ENCODE measurements around the gene AP2M1.
"Not testable (repeated sequence)": the region's sequence is repeated elsewhere in the genome, so short reads cannot be mapped to it uniquely, and the experiment has no call there.

Gene AP2M1

DNA sequence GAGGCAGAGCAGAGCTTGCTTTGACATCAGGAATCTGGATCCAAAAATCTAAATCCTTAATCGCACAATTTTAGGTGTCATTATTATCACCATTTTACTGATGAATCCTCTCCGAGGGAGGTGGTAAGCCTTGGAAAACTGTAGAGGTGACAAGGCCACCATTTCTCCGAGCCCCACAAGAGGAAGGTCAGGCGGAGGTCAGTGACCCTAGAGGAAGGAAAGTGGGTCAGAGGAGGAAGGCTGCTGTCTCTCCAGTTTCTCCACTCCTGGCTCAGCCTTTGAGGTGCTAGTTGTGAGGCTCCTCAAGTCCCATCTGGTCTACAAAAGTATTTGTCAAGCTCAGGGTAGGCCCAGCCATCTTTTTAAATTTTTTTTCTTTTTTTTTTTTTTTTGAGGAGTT is 16.3 kb upstream of the AP2M1 start:
- no peak for DNase-seq

DNA sequence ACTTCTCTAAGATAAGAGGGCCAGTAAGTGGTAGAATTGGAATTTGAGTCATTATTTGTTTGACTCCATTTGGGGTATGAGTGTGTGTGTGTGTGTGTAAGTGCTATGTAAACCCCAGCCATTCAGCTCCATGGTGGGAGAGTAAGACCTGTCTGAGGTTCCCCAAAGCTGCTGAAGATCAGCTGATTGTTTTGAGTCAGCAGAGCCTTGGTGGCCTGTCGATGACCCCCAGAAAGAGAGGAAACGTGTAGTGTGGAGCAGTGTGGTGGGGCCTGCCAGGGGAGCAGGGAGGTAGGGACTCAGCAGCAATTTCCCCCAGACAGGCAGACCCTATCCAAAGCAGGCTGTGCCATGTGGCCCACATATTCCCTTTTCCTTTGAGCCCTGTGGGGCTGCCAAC is 14.2 kb upstream of the AP2M1 start:
- DNase-seq: no peak

DNA sequence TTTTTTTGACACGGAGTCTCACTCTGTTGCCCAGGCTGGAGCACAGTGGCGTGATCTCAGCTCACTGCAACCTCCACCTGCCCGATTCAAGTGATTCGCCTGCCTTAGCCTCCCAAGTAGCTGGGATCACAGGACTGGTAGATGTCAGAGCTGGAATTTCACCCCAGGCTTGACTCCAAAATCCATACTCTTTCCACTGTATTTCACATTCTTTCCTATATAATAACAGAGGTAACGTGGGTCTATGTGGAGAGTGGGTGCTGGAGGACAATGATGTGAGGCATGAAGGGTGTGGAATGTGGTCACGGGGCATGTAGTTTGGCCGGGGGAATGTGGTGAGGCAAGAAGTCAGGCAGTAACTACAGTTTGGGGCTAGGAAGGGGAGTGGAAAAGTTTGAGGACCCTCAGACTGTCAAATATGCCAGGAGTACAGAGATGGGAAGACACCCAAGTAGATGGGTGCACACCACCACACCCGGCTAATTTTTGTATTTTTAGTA is 12.0 kb upstream of the AP2M1 start:
- DNase-seq: not testable (repeated sequence)

DNA sequence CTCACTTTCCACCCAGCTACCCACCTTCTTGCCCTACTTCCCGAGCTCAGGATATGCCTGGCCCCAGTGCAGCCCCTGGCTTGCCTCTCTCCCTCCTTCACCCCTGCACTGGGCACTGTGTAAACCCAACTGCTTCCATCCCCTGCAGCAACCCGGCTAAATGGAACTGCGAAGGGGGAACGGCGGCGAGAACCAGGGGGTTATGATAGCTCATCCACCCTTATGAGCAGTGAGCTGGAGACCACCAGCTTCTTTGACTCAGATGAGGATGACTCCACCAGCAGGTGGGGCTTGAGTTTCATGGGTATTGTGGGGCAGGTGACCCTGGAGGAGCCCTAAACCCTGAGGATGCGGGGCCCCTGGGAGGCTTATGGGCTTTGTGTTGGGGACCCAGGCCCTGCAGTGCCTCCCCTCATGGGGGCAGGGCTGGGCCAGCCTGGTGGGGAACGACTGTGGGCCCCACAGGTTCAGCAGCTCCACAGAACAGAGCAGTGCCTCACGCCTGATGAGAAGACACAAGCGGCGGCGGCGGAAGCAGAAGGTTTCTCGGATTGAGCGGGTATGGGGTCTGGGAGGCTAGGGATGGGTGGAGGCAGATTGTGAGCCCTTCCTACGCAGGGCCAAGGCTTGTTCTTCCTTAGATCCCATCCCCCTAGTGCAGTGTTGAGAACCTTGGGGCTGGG is 9.9 kb upstream of the AP2M1 start:
- no peak for DNase-seq

DNA sequence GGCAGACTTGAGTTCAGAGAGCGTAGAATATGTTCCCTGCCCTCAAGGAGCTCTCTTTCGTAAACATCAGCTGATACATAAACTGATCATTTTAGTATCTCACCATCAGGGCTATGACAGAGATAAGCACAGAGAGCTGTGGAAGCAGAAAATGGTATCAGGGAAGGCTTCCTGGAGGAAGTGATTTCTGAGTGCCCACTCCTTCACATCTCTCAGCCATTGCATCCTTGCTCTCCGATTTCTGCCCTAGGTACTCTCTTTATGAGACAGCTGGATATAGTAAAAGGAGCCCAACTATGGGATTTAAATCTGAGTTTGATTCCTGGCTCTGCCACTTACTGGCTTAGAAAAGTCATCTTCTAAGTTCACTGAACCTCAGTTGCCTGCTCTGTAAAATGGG is 9.1 kb upstream of the AP2M1 start:
- no peak for DNase-seq

DNA sequence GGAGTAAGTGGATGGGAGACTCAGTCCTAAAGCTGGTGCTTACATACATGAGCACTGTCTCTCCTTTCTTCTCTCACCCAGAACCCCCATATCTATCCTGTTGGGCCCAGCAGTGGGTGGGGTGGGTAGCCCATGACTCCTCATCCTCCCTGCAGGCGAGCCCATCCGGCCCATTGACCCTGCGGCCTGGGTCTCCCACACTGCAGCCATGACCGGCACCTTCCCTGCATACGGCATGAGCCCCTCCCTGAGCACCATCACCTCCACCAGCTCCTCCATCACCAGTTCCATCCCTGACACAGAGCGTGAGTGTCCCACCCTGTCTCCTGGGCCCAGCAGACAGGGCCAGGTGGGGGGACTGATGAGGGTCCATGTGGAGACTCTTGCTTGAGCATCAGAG is 8.0 kb upstream of the AP2M1 start:
- DNase-seq: no peak

DNA sequence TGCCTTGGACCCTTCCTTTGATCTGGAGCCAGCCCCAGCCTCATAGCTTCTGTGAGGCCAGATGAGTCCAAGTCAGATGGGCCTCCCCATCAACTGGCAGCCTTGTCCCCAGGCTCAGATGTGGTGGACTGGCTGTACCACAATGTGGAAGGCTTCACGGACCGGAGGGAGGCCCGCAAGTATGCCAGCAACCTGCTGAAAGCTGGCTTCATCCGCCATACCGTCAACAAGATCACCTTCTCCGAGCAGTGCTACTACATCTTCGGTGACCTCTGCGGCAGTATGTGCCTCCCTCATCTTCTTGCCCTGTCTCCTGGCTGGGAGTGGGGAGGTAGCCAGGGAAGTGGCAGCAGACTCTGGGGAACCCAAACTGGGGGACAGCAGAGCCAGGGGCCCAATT is 6.9 kb upstream of the AP2M1 start:
- DNase-seq: no peak

DNA sequence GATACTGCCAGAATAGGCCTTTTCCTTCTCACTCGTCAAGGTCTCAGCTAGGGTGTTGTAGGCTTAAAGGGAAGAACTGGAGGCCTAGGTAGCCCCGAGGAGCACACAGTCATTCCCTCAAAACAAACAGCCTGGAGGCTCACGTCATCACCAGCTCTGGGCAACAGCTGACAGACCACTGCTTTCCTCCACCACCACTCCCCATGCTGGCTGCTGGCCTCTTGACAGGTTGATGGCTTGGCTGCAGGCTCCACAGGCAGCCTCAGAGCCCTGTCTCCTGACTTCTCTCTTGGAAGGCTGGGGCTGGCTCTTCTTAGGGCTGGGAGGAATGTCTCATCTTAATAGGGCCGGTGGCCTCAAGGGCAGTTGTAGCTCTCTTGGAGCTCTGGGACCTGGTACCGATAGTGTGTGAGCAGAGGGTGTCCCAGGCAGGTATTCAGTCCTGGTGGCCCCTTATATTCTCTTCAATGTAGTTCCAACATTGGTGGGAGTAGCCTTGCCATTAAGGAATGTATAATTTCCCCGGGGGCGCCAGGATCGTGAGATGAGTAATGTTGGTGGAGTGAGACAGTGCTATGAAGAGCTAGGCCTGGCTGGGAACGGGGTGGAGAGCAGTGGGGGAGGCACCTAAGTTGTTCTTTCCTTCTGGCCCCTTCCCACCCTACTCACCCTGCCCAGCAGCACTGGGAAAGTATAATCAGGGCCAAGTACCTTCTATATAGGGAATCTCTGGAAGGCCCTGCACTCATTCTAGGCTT is 6.1 kb upstream of the AP2M1 start:
- no peak for DNase-seq

DNA sequence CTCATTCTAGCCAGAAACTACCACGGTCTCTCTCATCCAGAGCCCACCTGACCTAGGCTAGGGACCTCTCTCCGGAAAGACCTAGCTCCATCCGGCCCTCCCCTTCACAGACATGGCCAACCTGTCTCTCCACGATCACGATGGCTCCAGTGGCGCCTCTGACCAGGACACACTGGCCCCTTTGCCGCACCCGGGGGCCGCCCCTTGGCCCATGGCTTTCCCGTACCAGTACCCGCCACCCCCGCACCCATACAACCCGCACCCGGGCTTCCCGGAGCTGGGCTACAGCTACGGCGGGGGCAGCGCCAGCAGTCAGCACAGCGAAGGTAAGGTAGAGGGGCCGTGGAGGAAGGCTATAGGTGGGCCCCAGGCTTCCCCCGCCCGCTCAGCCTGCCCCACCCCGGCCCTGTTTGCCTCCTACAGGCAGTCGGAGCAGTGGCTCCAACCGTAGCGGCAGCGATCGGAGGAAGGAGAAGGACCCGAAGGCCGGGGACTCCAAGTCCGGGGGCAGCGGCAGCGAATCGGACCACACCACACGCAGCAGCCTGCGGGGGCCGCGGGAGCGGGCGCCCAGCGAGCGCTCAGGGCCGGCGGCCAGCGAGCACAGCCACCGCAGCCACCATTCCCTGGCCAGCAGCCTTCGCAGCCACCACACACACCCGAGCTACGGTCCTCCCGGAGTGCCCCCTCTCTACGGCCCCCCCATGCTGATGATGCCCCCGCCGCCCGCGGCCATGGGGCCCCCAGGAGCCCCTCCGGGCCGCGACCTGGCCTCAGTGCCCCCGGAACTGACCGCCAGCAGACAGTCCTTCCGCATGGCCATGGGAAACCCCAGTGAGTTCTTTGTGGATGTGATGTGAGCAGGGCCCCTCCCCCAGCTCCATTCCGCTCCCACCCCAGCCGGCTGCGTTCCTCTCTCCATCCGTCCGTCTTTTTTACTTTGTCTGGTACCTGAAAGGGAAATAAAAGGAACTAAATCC is 4.5 kb upstream of the AP2M1 start:
- DNase-seq: no peak

DNA sequence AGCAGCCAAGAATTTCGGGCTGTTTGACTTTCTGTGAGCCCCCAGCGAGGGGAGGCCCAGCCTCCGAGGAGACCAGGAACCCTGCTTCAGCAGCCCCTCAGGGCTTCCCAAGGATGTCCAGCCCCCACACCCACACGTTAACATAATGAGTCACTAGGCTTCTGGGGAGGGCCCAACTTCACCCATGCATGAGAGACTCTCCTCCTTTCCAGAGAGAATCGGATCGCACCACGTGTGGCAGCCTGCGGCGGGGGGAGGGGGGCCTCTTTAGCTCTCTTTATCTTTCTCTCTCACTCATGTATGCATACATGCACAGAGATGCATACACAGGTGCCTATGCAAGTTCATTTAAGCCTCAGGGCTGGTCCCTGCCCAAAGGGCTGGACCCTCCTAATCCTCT is 3.1 kb upstream of the AP2M1 start:
- no peak for DNase-seq

DNA sequence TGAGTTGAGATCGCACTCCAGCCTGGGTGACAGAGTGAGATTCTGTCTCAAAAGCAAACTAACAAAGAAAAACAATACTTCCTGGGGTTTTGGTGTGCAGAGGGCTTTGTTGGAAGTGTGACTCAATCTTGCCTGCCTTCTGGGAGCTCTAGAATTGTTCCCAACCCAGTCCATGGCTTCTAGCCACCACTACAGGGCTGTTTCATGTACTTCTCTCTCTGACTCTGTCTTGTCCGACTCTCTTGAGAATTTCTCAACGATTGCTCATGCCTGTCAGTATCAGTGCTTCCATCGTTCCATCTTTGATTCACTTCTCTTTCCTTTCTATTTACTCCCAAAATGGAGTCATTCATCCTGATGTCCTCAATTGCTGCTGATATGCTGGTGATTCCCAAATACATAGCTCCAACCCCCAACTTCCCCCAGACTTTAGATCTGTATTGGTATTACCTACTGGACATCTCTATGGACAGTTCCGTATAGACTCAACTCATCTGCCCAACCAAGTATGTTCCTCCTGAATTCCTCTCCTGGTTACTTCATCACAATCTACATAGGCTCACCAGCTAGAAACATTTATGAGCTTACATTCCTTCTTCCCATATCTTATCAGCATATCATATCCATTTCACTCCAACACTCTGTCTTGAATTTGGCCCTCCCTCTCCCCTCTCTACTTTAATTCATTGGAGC is 1.8 kb upstream of the AP2M1 start:
- no peak for DNase-seq

DNA sequence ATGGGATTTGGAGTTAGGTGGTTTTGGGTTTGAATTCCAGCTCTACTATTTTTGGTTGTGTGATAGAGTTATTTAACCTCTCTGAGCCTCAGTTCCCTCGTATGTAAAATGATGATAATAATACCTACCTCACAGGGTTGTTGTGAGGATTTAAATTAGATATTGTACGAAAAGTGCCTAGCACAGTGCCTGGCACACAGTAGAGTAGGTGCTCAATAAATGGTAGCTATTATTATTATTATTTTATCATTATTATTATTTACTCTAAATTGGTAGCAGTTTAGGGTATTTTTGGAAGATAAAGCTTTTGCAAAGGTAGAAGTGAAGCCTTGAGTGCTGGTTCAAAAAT is 1.3 kb upstream of the AP2M1 start:
- no peak for DNase-seq

DNA sequence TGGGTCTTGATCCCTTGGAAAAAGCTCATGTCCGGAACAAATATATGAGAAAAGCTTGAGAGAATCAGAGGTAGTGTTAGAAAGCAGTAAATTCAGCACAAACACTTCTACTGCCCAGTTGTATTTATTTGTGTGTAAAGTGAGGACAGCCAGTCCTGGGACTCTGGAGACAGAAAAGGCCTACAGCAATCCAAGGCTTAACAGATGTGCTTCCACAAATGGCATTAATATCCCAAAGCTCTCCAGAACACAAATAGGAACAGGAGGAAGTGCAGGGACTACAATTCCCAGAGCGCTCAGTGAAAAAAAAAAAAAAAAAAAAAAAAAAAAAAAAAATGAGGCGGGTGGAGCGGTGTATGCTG is 390 bp upstream of the AP2M1 start:
- DNase-seq: no peak

DNA sequence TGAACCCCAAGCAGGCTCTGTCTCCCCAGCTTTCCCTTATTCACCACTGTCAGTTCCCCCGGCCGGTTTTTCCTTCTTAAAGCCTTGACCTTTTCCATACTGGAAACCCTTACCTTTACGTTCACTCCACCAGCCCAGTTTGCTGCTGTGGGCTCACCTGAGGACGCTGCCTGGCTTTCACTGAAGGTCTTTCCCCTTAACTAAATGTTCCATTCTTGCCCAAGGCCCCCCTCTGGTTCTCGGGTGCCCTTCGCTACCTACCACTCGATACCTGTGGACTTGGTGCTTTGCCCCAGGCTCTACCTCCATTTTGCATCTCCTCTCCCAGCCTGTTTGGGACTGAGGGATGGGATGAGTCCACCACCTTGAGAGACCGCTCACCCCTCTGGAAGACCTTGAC is 851 bp downstream of the AP2M1 start:
- DNase-seq: no peak

DNA sequence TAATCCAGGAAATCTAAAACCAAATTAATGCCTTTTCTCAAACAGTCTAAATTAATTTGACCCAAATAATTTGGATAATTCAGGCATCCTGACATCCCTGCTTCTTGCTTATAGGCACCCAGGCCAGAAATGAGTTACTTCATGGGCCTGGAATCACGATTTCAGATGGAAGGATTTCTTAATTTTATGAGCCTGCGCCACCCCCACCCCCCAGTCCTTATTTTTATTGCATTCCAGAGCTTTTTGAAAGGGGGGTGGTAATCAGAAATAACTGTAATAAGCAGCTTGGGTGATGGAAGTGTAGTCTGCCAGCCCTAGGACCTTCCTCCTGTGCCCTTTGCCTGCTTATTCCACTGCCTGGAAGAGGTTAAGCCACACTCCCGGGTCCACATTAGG is 1.3 kb downstream of the AP2M1 start:
- DNase-seq: no peak

DNA sequence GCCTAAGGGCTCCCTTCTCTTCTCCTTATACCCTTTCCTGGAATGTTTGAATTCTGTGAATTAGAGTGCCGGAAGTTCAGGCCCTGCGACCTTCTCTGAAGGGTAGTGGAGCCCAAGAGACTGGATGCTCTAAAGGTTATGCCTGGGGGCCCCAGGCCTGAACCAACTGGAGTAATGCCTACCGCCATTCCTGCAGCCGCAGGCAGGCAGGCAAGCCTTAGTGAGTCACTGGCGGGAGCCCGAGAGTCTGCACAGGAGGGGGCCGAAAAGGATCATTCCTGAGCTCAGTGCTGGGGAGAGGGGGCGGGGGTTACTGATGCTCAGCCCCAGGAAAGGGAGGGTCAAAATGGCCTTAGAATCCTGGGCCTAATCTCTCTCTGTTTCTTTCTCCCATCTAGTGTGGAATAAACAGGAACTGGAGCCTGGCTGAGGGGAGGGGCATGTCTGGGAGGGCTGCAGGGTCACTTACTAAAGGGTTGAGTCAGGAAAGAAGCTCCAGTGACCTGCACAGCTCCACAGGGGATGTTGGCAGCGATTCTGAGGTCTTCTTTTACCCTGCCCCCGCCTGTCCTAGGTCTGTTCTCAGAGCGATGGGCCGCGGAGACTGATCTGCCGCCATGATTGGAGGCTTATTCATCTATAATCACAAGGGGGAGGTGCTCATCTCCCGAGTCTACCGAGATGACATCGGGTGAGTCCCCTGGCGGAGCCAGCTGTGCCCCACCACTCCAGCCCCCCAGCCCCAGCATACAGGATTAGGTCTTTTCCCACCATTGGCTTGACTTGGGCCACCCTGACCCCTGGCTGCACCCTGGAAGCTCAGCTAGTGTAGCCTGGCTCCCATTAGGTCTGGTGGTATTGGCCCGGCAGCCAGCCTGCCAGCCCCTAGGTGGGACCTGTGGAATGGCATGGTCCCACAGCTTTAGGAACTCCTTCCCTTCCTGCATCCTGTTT is 2.0 kb downstream of the AP2M1 start:
- DNase-seq: no peak

DNA sequence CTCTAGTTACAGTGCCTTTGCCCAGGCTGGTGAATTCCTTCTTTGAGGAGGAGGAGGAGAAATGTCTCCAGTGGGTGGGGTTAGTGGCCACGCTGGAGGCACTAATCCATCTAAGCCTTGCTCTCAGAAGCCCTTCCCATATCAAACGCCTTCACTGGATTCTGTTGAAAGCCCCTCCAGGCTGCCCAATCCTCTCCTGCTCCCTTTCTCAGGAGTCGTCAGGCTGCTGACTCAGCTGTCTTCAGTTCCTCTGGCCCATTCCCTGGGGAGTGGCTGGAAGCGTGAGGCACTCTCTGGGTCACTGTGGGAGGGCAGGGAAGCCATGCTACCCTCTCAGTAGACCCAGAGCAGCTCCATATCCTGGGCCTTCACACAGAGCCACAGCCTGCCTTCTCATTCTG is 2.7 kb downstream of the AP2M1 start:
- no peak for DNase-seq

DNA sequence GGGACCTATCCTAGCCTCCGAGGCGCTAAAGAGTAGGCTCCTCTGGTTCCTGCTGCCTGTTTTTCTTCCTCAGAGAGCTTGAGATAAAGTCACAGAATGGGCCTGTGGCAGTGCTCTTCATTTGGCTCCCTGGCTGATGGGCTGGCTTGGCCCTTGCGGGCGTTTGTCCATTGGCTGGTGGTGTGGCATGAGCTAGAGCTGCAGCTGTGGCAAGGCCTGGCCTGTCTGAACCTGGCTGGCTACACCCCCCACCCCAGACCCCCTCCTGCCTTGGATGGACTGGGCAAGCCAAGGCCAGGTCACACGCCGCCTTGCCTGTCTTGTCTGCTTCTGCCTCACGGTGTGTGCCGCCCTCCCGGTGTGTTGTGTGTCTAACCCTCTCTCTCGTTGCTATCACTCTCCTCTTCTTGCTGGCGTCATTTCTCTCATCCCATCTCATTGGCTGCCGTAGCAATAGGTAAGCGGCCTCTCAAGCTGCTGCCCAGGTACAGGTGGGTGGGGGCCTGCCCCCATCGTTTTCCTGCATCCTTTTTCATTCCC is 3.2 kb downstream of the AP2M1 start:
- no peak for DNase-seq

DNA sequence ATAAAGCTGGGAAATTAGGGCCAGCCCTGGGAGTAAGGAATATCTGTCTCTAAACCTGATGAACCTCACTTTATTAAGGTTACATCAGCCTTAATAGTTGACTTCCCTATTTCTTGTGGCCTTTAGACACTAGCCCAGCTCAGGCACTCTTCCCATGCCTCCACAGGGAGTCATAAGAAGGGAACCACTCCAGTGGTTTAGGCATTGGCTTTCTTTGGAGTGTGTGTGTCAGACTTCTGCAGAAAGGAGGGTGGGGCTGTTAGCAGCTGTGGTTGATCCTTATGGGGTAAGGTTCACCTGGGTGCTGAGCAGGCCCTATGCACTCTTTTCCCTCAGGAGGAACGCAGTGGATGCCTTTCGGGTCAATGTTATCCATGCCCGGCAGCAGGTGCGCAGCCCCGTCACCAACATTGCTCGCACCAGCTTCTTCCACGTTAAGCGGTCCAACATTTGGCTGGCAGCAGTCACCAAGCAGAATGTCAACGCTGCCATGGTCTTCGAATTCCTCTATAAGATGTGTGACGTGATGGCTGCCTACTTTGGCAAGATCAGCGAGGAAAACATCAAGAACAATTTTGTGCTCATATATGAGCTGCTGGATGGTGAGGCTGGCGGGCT is 4.0 kb downstream of the AP2M1 start:
- no peak for DNase-seq

DNA sequence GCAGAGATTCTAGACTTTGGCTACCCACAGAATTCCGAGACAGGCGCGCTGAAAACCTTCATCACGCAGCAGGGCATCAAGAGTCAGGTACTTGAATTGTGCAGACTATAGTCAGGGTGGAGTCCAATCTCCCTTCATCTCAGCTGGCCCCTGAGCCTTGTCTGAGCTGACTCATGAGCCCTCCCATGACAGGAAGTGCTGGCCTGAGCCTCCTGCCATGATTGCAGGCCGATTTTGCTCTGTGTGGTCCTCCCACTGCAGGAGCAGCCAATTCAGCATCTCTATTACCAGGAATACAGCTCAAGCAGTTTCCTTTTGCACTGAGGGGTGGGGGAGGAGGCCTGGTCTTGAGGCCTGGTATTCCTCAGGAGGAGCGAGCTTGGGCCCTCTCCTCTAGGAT is 5.5 kb downstream of the AP2M1 start:
- no peak for DNase-seq

DNA sequence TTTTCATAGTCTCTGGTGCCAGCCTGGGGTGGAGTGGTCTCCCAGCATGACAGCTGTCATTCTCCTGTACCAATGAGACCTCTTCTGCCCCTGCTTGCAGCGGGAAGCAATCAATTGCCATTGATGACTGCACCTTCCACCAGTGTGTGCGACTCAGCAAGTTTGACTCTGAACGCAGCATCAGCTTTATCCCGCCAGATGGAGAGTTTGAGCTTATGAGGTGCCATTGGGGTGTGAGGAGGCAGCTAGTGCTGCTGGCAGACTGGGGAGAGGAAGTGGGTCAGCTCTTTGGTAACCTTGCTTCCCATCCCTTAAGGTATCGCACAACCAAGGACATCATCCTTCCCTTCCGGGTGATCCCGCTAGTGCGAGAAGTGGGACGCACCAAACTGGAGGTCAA is 6.9 kb downstream of the AP2M1 start:
- no peak for DNase-seq

All from NCI-H1092 (cell line).